ENCODE data around the gene PANX2.
"Not testable (repeated sequence)": the region's sequence is repeated elsewhere in the genome, so short reads cannot be mapped to it uniquely, and the experiment has no call there.

PANX2 gene

DNA sequence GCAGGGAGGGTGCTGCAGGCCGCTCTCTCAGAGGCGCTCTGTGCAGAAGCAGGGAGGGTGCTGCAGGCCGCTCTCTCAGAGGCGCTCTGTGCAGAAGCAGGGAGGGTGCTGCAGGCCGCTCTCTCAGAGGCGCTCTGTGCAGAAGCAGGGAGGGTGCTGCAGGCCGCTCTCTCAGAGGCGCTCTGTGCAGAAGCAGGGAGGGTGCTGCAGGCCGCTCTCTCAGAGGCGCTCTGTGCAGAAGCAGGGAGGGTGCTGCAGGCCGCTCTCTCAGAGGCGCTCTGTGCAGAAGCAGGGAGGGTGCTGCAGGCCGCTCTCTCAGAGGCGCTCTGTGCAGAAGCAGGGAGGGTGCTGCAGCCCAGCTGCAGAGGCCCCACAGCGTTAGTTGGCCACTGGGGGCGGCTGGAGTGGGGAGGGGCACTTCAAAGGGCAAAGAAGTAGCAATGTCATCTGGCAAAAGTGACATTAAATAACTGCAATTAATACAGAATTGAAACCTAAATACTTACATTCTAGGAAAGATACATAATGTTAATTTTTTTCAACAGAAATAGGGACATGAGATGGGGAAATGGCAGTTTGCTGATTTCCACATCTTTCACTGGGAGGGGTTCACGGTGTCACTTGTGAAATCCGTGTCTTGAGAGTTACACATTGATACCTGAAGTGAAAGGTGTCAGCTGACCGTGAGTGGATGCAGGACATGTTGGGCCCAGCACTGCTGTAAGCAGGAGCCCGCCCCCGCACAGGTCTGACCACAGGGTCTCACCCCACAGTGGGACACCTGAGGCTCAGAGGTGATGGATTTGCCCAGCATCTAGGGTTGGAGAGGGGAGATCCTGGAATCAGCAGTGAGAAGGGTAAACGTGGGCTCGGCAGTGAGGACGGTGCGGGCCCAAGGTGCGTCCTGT is 23.0 kb upstream of the PANX2 start:
- DNase-seq, result not testable (repeated sequence)

DNA sequence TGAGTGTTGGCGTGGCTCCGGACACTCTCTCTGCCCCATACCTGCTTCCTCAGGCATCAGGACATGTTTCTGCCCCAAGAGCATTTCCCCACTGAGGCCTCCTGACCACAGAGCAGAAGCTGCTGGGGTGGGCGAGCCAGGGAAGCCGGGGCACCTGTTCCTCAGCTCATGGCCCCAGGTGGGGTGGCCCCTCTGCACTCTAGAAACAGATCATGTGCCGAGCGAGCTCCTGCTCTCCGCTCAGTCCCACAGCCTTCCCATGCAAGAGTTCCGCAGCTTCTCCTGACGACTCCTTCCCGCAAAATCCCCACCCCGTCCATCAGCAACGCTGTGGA is 22.4 kb upstream of the PANX2 start:
- no peak for DNase-seq

DNA sequence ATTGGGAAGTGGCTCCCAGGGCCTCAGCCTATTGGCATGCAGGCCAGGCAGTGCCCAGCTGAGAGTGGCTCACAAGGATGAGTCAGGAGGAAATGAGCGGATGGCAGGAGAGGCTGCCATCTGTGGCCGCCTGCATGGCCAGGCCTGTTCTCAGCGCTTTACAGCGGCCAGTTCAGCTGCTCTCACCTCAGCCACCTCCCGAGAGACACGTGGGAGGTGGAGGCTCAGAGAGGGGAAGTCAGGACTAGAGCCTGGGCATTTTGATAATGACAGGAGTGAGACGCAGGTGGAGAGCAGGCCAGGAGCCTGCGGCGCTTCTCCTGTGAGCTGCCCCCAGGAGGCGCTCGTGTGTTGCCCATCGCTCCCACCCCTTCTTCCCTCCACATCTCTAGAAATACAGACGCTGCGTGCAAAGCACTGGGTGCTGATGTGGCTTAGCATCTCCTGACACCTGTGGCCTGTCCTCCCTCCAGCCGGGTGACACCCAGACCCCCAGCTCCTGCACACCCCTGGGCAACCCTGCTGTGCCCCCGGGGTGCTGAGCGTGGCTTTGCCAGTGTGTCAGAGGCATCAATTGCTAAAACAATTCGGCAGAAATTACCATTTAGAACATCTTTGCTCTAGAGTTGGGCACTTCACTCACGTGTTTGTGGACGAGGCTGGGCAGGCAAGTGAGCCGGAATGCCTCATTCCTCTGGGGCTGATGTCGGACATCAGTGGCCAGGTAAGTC is 21.4 kb upstream of the PANX2 start:
- DNase-seq, result no peak

DNA sequence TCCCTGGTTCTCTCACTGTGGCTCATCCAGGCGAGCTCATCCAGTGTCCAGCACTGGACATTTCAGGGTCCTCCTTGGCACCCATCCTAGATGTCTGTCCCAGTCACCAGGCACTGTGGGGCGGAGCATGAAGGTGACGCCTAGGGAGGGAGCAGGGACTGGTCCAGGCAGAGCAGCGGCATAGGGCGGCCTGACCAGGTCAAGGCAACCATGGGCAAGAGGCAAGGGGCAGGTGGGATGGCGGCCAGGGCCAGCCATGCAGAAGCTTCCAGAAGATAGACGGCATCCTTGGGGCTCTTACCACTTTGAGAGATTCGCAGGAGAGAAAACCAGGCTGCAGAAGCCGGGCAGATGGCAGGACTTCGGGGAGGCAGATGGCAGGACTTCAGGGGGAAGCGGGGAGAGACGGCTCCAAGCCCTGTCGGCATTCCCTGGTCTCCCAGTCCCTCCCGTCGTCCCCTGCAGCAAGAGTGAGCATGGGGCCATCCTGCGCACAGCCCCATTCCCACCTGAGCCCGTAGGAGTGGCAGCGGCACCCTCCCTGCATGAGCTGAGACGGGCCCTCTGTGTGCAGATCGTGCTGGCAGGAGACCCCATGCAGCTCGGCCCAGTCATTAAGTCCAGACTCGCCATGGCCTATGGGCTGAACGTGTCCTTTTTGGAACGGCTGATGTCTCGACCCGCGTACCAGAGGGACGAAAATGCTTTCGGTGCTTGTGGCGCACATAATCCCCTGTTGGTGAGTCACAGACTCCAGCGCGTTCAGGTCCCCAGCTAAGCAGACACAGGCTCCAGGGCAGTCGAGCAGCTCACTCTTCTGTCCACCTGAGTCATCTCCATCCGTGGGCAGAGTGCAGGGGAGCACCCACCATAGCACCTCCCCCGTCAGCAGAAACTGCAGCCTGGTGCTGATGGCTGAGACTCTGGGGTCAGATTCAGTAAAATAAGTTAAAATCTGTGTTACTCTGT is 20.1 kb upstream of the PANX2 start:
- DNase-seq, result no peak

DNA sequence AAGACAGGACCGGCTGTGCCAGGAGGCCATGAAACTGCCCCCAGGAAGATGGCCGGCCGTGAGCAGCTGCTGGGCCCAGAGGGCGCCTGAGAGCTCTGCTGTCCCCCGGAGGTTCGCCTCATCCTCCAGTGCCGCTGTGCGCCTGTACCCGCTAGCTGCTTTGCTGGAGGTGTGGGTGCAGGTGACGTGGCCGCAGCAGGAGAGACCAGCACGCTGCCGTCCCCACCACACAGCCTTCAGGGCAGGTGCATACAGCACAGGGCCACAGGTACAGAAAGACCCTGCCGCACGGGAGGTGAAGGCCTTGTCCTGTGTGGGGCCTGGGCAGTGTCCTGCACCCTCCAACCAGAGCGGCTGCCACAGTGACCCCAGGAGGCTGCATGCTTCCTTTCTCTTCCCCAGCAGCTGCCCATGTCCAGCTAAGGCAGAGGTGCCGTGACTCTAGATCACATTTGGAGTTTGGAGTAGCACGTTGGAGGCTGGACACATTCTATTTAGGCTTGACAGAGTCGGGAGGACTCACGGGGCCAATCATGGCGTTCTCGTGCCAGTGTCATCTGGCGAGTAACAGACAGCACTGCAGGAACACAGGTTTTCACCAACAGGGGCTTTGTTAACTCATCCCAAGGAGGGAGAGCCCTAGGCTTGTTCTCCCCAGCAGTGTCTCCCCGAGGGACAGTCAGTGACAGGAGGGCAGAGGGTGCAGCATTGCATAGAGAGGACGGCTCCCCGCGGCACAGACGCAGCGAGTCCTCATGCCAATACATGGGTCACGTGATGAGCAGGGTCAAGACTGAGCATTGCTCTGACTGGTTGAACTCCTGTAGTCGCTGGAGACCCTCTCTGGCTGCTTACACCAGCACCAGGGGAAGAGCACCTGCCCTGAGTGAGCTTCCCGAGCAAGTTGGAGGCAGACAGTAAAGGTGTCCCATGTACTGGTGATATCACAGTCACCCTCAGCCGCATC is 18.7 kb upstream of the PANX2 start:
- no peak for DNase-seq

DNA sequence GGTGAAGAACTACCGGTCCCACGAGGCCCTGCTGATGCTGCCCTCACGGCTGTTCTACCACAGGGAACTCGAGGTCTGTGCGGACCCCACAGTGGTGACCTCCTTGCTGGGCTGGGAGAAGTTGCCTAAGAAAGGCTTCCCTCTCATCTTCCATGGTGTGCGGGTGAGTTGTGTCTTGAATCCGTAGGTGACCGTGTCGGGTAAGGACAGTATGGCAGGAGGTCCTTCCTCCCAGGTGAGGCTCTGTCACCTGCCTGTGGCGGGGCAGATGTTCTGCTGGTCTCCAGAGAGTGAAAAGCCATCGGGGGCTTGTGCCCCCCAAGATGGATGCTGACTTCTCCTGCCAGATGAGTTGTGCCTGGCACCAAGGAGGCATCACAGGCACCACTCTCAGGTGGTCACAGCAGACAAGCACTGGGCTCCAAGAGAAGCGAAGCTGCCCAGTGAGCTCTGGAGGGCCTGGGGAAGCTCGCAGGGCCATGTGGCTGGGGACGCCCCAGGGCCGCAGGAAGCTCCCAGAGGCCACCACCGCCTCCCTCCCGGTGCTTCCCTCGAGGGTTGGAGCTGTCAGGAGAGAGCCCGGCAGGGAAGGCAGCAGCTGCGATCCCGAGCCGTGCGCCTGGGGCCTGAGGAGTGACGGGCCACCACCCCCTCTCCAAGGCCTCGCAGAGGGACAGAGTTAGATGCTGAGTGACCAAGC is 17.3 kb upstream of the PANX2 start:
- DNase-seq, result no peak

DNA sequence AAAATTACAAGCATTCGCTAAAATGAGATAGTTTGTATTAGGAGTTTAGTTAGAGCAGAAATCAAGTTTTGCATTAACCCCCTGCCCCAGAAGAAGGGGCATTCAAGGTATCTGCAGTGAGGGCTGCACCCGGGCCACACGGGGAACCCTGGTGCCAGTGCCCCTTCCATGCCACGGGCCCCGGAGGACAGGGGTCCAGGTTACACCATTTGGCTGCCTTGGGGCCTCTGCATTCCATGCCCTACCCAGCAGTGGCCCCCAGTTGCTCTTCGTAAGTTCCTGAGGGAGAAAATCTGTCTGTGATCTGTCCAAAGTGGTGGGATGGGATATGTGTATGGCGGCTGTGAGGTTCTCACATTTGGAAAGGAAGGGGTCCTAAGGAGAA is 16.8 kb upstream of the PANX2 start:
- no peak for DNase-seq

DNA sequence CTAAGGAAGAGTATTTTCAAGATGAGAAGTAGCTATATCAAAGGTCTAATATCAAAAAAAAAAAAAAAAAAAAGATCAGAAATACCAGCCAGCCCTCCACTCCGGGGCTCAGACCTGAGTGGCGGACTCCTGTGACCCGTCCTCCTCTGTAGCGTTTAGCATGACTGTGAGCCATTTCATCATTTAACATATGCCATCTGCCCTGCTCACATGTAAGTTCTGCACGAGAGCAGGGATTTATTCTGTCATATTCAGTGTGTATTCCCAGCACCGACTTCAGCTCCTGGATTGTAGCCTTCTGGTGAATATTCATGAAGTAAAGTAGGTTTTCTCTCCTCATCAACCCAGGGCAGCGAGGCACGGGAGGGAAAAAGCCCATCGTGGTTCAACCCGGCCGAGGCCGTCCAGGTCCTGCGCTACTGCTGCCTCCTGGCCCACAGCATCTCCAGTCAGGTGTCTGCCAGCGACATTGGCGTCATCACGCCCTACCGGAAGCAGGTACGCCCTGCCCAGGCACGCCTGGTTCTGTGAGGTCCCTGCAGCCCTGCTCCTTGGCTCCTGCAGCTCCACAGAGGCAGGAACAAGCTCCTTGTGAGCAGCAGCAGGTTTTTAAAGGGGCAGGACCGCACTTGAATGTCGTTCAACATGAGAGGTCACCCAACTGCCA is 12.7 kb upstream of the PANX2 start:
- DNase-seq, result no peak

DNA sequence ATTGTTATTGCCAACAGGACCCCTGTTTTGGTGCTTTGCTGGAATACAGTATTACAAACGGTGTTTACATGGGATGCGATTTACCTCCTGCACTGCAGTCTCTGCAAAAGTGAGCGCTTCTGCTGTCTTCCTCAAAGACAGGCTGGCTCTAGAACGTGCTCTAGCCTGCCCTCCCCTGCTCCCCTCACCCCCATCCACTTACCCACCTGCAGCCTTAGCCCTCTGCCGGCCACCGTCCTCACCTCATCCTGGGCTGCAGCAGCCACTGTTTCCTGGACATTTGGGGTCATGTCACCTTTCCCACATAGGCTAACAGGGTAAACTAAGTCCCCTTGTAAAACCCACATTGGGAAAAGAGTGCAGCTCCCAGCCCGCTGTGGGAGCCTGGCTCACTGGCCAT is 9.6 kb upstream of the PANX2 start:
- DNase-seq, result no peak

DNA sequence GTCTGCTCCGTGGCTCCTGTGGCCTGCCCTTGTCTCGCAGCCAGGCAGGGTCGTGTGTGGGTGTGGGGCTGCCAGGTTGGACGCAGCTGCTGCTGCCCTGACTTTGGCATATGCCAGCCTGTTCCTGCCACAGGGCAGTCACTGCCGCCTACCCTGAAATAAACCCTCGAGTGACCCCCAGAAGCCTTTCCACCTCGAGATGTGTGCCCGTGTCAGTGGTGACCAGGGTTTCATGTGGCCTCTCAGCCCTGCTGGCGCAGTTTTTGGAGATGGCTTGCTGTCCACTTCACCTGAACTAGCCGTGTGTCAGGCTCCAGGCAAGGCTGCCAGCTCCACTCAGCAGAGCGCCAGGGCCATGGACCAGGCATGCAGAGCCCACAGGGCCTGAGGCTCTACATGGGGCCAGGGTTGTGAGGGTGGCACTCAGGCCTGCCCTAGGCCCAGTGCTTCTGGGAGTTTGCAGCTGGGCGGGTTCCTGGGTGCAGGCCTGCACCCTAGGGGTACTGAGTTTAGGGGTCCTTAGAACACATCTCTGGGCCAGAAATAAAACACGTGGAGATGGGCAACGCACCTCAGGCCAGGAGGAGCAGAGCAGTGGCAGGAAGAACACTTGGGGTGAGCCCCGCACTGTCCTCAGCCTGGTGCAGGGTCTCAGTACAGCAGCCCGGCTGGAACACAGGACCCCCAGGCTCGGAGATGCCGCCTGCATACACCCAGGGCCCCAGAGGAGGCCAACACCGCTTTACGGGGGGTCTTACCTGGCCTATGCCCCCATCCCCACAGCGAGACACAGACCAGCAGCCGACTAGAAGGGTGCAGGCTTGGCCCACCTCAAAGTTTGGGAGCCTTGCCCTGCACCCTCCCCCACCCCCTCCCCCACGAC is 8.8 kb upstream of the PANX2 start:
- DNase-seq, result no peak

DNA sequence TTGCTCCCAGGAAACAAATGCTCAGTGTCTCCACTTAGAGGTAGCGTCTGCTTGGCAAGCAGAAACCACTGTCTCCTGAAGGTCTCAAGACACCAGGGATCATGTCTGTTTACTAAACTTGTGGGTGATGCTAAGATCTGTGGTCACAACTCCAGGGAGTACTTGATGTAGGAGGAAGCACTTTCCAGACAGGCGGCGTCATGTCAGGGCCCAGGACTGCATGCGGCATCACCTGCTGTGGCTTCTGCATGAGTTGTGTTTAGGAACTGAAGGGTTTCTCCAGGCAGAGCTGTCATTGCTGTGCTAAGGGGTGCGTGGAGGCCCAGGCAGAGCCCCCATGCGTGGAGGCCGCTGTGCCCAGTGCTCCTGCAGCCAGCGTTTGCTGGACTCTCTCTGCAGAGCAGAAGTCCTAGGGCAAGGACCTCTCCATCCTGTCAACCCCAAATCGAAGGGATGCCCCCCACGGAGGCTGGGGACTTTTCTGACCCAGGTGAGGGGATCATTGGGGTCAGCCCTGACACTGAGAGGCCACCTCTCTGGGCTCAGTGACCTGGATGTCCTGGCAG is 8.1 kb upstream of the PANX2 start:
- DNase-seq, result no peak

DNA sequence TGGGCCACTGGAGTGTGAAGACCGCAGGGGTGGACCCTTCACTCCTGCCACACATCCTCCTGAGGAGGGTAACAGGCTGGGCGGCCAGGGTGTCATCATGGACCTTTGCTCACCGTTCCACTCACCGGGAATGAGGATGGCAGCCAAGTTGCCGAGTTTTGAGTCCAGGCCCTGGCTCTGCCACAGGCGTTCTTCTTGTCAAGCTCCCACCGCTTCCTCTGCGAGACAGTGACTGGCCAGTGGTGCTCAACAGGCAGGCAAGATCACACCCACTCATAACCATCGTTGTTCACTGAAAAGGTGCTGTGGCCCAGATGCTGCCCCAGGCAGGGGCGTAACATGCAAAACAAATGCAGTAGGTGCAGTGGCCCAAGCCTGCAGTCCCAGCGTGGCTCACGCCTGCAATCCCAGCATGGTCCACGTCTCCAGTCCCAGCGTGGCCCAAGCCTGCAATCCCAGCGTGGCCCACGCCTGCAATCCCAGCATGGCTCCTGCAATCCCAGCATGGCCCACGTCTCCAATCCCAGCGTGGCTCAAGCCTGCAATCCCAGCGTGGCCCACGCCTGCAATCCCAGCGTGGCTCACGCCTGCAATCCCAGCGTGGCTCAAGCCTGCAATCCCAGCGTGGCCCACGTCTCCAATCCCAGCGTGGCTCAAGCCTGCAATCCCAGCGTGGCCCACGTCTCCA is 5.0 kb upstream of the PANX2 start:
- no peak for DNase-seq

DNA sequence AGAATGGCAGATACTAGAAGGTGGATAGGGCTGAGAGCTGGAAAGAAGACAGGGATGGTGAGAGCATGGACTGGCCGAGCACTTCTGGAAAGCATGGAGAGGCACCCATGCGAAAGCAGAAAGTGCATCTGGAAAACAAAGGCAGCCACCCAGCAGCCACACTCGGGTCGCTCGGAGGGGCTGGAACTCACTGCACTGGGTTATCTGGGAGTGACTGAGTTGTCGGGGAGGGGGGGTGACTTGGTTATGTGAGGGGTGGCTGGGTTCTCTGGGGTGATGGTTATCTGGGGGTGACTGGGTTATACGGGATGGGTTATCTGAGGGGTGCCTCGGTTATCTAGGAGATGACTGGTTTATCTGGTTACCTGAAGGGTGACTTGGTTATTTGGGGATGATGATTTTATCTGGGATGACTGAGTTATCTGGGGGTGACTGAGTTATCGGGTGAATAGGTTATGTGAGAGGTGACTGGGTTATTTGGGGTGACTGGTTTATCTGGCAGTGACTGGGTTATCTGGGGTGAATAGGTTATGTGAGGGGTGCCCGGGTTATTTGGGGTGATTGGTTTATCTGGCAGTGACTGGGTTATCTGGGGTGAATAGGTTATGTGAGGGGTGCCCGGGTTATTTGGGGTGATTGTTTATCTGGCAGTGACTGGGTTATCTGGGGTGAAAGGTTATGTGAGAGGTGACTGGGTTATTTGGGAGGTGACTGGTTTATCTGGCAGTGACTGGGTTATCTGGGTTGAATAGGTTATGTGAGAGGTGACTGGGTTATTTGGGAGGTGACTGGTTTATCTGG is 2.6 kb upstream of the PANX2 start:
- no peak for DNase-seq

DNA sequence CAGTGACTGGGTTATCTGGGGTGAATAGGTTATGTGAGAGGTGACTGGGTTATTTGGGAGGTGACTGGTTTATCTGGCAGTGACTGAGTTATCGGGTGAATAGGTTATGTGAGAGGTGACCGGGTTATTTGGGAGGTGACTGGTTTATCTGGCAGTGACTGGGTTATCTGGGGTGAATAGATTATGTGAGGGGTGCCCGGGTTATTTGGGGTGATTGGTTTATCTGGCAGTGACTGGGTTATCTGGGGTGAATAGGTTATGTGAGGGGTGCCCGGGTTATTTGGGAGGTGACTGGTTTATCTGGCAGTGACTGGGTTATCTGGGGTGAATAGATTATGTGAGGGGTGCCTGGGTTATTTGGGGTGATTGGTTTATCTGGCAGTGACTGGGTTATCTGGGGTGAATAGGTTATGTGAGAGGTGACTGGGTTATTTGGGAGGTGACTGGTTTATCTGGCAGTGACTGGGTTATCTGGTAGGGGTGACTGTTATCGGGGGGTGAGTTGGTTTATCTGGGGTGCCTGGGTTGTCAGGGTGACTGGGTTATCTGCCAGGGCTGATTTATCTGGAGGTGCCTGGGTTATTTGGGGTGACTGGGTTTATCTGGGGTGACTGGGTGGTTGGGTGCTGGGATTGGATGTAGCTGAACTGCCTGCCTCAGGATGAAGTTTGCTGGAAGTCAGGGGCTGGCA is 1.9 kb upstream of the PANX2 start:
- DNase-seq, result not testable (repeated sequence)

DNA sequence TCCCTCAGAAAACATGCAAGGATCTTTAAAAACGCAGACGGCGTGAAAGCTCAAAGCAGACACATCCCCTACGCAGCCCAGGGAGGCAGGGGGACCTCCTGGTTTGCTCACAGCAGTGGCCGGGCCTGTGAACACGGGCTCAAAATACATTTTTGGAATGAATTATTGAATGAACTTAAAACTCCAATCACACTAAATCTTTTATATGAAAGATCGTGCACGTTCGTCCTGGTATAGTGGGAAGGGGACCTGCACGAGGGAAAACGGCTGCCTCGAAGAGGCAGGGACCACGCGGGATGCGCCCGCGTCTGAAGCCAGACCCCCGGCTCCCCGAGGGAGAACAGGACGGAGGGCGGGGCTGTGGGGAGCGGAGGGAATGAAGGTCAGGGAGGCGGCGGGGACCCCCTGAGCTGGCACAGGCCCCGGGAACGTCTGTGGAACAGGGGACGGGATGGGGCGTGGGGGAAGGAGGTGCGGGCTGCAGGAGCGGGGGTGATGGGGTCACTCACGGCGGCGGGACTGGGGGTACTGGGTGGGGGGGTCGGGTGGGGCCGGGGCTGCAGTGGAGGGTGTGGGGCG is 1.3 kb upstream of the PANX2 start:
- DNase-seq, result no peak

DNA sequence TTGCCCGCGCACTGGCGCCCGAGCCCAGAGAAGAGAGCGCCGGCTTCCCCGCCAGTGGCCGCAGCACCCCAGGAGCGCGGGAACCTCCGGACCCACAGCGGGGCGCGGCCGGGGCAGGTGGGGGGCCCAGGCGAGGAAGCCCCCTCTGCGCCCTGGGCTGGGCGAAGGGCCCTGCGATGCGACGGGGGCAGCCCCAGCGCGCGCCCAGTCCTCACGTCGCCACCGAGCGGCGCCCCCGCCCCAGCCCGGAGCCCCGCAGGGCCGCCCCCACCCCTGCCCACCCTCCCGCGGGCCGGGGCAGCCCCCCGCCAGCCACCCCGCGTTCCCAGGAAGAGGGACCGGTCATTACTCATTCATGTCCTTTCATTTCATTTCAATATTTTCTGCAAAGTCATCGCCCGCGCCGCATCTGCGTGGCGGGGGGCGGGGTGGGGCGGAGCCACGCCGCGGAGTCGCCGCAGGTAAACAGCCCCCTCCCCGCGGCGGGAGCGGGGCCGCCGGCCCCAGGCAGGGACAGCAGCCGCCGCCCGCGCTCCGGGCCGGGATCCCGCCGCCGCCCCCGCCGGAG is 673 bp upstream of the PANX2 start:
- DNase-seq, result no peak
